Measurements from ENCODE around the gene FBXL17. TPM values are rescaled to one million over a fixed set of nuclear protein-coding genes. Genes with fewer than 3 reads are reported as not detected.

Gene FBXL17
- total RNA-seq, 1 experiment from 2014 or later, result 3.5 TPM

DNA sequence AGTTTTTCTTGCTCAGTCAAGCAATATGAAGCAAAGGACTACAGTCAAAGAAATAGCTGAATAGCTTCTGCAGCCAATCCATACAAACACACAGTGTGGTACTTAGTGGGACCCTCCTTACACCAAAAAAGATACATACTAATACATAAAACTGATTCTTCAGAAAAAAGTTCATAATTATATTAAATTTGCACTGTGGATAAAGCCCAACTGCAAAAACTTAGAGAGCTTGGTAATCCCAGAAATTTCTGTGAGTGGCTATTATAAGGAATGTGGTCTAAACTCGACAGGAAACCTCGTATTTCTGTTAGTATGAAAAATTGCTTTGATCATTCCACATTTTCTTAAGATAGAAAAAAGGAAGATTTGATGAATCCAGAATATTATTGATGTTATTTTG lies 245.4 kb downstream of the FBXL17 start:
- Mint-ChIP-seq H3K4me1 (peaks cover 15% of the 10 kb centered on the region), H3K27me3 (ENCODE audit: low read depth) (no peaks in the 10 kb centered on the region), H3K9me3 (no peaks in the 10 kb centered on the region), H3K4me3 (no peak overlapping the region), H3K36me3 (no peaks in the 10 kb centered on the region), H3K27ac (no peak overlapping the region)
- no peak for DNase-seq (ENCODE audit: low spot score)
- ChIA-PET CTCF (no interaction called here), POLR2A (no interaction called here)
- no peak for TF ChIP-seq ZBTB21 (CRISPR knock-in tag; IDR thresholded peaks at IDR 0.05; ENCODE audit: borderline replicate concordance)
- TF ChIP-seq, protein P1, sequence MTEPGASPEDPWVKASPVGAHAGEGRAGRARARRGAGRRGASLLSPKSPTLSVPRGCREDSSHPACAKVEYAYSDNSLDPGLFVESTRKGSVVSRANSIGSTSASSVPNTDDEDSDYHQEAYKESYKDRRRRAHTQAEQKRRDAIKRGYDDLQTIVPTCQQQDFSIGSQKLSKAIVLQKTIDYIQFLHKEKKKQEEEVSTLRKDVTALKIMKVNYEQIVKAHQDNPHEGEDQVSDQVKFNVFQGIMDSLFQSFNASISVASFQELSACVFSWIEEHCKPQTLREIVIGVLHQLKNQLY (CRISPR knock-in tag; IDR thresholded peaks at IDR 0.05), result no peak
- TF ChIP-seq GABPB1 (CRISPR knock-in tag; IDR thresholded peaks at IDR 0.05), result no peak
- no peak for TF ChIP-seq HMGXB4 (CRISPR knock-in tag; IDR thresholded peaks at IDR 0.05)
- TF ChIP-seq, protein P2, sequence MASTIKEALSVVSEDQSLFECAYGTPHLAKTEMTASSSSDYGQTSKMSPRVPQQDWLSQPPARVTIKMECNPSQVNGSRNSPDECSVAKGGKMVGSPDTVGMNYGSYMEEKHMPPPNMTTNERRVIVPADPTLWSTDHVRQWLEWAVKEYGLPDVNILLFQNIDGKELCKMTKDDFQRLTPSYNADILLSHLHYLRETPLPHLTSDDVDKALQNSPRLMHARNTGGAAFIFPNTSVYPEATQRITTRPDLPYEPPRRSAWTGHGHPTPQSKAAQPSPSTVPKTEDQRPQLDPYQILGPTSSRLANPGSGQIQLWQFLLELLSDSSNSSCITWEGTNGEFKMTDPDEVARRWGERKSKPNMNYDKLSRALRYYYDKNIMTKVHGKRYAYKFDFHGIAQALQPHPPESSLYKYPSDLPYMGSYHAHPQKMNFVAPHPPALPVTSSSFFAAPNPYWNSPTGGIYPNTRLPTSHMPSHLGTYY (CRISPR knock-in tag; IDR thresholded peaks at IDR 0.05), result no peak
- no peak for TF ChIP-seq ARID4B (CRISPR knock-in tag; IDR thresholded peaks at IDR 0.05; ENCODE audit: borderline replicate concordance)
- TF ChIP-seq FOXP1 (CRISPR knock-in tag; IDR thresholded peaks at IDR 0.05; ENCODE audit: borderline replicate concordance), result no peak
- ATAC-seq, result no peak

DNA sequence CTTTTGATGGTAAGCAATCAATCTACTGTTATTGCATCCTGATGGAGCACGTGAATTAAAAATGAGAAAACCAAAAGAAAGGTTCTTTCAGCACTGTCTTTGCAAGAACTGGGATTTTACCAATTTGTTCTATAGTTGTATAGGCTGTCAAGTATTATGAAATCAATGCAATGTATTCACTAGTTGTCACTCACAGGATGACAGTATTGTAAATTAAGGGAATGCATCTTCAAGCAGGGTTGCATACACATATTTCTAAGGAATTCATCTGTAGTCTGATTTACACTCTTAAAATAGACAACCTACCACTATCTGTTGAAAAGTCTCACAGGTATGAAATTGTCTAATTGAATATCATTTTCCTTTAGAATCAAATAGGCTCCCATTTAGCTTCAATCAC lies 252.8 kb downstream of the FBXL17 start:
- DNase-seq (ENCODE audit: low spot score) (no peak), ATAC-seq (no peak)
- CTCF ChIA-PET, result no interaction called here
- no peak overlapping the region for H3K27ac Mint-ChIP-seq
- no peaks in the 10 kb centered on the region for H3K27me3 Mint-ChIP-seq (ENCODE audit: low read depth)
- peaks cover 7% of the 10 kb centered on the region for H3K4me1 Mint-ChIP-seq
- no peaks in the 10 kb centered on the region for H3K9me3 Mint-ChIP-seq
- no peak overlapping the region for H3K4me3 Mint-ChIP-seq
- no peaks in the 10 kb centered on the region for H3K36me3 Mint-ChIP-seq
- POLR2A ChIA-PET, result no interaction called here
- no peak for TF ChIP-seq NFE2L1 (CRISPR knock-in tag; IDR thresholded peaks at IDR 0.05)
- TF ChIP-seq NR2C2 (CRISPR knock-in tag; IDR thresholded peaks at IDR 0.05), result no peak
- TF ChIP-seq CREB1 (CRISPR knock-in tag; IDR thresholded peaks at IDR 0.05), result no peak
- no peak for TF ChIP-seq ETV6 (CRISPR knock-in tag; IDR thresholded peaks at IDR 0.05)
- TF ChIP-seq RELA (CRISPR knock-in tag; IDR thresholded peaks at IDR 0.05; ENCODE audit: borderline replicate concordance), result no peak
- TF ChIP-seq, protein P3, sequence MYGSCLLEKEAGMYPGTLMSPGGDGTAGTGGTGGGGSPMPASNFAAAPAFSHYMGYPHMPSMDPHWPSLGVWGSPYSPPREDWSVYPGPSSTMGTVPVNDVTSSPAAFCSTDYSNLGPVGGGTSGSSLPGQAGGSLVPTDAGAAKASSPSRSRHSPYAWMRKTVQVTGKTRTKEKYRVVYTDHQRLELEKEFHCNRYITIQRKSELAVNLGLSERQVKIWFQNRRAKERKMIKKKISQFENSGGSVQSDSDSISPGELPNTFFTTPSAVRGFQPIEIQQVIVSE (CRISPR knock-in tag; IDR thresholded peaks at IDR 0.05; ENCODE audit: borderline replicate concordance), result no peak
- TF ChIP-seq ZNF281 (CRISPR knock-in tag; IDR thresholded peaks at IDR 0.05), result no peak
- TF ChIP-seq, protein P4, sequence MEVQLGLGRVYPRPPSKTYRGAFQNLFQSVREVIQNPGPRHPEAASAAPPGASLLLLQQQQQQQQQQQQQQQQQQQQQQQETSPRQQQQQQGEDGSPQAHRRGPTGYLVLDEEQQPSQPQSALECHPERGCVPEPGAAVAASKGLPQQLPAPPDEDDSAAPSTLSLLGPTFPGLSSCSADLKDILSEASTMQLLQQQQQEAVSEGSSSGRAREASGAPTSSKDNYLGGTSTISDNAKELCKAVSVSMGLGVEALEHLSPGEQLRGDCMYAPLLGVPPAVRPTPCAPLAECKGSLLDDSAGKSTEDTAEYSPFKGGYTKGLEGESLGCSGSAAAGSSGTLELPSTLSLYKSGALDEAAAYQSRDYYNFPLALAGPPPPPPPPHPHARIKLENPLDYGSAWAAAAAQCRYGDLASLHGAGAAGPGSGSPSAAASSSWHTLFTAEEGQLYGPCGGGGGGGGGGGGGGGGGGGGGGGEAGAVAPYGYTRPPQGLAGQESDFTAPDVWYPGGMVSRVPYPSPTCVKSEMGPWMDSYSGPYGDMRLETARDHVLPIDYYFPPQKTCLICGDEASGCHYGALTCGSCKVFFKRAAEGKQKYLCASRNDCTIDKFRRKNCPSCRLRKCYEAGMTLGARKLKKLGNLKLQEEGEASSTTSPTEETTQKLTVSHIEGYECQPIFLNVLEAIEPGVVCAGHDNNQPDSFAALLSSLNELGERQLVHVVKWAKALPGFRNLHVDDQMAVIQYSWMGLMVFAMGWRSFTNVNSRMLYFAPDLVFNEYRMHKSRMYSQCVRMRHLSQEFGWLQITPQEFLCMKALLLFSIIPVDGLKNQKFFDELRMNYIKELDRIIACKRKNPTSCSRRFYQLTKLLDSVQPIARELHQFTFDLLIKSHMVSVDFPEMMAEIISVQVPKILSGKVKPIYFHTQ (CRISPR knock-in tag; IDR thresholded peaks at IDR 0.05), result no peak
- TF ChIP-seq ZBTB21 (CRISPR knock-in tag; IDR thresholded peaks at IDR 0.05; ENCODE audit: borderline replicate concordance), result no peak
- no peak for TF ChIP-seq ARID4B (CRISPR knock-in tag; IDR thresholded peaks at IDR 0.05; ENCODE audit: borderline replicate concordance)

Measured in WTC11 (cell line).